NT2/D1 (cell line): ENCODE results near the gene AOAH.

Experiments
- SUZ12 ChIP-seq: IDR thresholded peaks from 2 replicates; pipeline ENCODE4 v1.6.1; 2011; ENCODE audit not compliant: insufficient read length, insufficient read depth; ENCODE audit errors: extremely low read depth
- ZNF274 ChIP-seq: IDR thresholded peaks from 2 replicates; pipeline ENCODE4 v1.6.1; 2011; ENCODE audit warnings: mild to moderate bottlenecking, low read depth, low read length

GRCh38 chr7:36653663-36654355 is 70.5 kb downstream of the AOAH start:
- TF ChIP-seq SUZ12: no peak
- no peak for TF ChIP-seq ZNF274
